ENCODE data around the gene PLCB1.

DNA sequence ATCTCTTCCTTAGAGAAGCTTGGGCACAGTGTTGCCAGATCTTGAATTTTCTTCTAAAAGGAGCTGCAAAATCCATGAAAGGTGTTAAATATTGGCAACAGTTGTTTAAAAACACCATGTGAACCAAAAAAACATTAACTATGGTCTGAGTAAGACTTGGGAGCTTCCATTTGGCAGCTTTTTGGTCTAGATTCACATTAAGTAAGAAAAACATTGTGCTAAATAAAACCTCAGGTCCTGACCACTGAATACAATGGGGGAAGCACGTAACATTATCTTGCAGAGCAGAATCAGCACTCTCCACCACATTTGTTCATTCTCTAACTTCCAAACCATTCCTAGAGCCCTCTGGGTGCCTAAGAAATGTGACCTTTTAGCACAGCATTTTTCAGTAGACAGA is 499.2 kb downstream of the PLCB1 start:
- TF ChIP-seq GATA2 (IDR thresholded peaks at IDR 0.05; ENCODE audit: low read depth, low read length) (no peak), GATA3 (IDR thresholded peaks at IDR 0.05; ENCODE audit: low read depth, low read length) (no peak)
